Mucosa of stomach (tissue), 1 donor: Measurements from ENCODE around the gene MCCC2.
"Not testable (repeated sequence)": the region's sequence is repeated elsewhere in the genome, so short reads cannot be mapped to it uniquely, and the experiment has no call there.

Experiments
- H3K27me3 ChIP-seq: one replicate; pipeline ENCODE4 v1.7.0; 2013; ENCODE audit warnings: mild to moderate bottlenecking, low read length; ENCODE audit not compliant: control insufficient read depth, insufficient read depth
- H3K36me3 ChIP-seq: one replicate; pipeline ENCODE4 v1.7.0; 2013; ENCODE audit warnings: low read length; ENCODE audit not compliant: control insufficient read depth, insufficient read depth
- H3K4me1 ChIP-seq: one replicate; pipeline ENCODE4 v1.7.0; 2013; ENCODE audit warnings: mild to moderate bottlenecking, low read length; ENCODE audit not compliant: control insufficient read depth, insufficient read depth
- H3K4me3 ChIP-seq: one replicate; pipeline ENCODE4 v1.7.0; 2013; ENCODE audit warnings: low read length
- H3K9ac ChIP-seq: one replicate; pipeline ENCODE4 v1.7.0; 2013; ENCODE audit warnings: mild to moderate bottlenecking, low read length, moderate library complexity
- H3K9me3 ChIP-seq: one replicate; pipeline ENCODE4 v1.7.0; 2013; ENCODE audit warnings: mild to moderate bottlenecking, low read length, moderate library complexity; ENCODE audit not compliant: control insufficient read depth
- donor health status: Pancreatic carcinoma.

Gene MCCC2

GRCh38 chr5:71577839-71578238, 9.3 kb upstream of the MCCC2 start:
- not testable (repeated sequence) for H3K27me3 ChIP-seq, H3K9ac ChIP-seq, H3K4me3 ChIP-seq, H3K36me3 ChIP-seq, H3K9me3 ChIP-seq, H3K4me1 ChIP-seq

DNA sequence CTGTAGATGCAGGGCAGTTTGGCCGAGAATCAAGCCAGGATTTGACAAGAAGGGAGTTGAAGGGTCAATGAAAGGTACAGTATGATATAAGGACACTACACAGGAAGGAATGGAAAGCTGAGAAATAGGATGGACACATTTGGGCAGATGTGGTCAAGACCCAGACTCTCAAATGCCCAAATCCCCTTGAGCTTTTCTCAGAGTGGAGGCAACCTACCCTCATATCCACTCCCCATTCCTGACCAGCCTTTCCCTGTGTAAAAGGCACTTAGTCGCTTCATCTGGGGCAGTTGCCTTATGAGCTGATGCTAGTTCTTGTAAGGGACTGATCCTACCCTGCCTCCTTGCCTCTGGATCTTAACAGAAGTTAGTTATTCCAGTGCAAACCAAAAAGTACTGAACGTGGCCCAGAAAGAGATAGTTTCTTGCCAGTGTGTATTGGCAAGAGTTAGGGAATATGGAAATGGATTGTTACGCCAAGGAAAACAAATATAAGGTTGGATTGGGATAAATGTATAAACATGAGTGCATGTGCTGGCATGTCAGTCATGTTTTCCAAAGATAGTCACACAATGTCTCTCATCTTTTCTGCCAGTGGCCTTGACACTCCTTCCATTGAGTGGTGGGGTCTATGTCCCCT, 4.1 kb upstream of the MCCC2 start:
- no peaks in the 10 kb centered on the region for H3K9me3 ChIP-seq
- no peaks in the 10 kb centered on the region for H3K27me3 ChIP-seq
- no peak overlapping the region for H3K9ac ChIP-seq
- no peak overlapping the region for H3K4me3 ChIP-seq
- H3K4me1 ChIP-seq, result peaks cover 5% of the 10 kb centered on the region
- H3K36me3 ChIP-seq, result no peaks in the 10 kb centered on the region

GRCh38 chr5:71586052-71586940, 844 bp upstream of the MCCC2 start:
- H3K9ac ChIP-seq, result peak overlapping the region; percentile 68
- H3K27me3 ChIP-seq, result no peaks in the 10 kb centered on the region
- peaks cover 13% of the 10 kb centered on the region for H3K4me1 ChIP-seq
- H3K36me3 ChIP-seq, result no peaks in the 10 kb centered on the region
- no peaks in the 10 kb centered on the region for H3K9me3 ChIP-seq
- peak overlapping the region; percentile 59 for H3K4me3 ChIP-seq

- H3K27me3 ChIP-seq, result no peaks in the 10 kb centered on the region
- H3K36me3 ChIP-seq, result no peaks in the 10 kb centered on the region
- no peaks in the 10 kb centered on the region for H3K9me3 ChIP-seq
- H3K9ac ChIP-seq, result peak overlapping the region; percentile 68
- peaks cover 13% of the 10 kb centered on the region for H3K4me1 ChIP-seq
- peak overlapping the region; percentile 59 for H3K4me3 ChIP-seq
Observed at GRCh38 chr5:71587766-71588532, 809 bp downstream of the MCCC2 start.

- no peaks in the 10 kb centered on the region for H3K27me3 ChIP-seq
- no peaks in the 10 kb centered on the region for H3K36me3 ChIP-seq
- H3K9ac ChIP-seq, result no peak overlapping the region
- peaks cover 13% of the 10 kb centered on the region for H3K4me1 ChIP-seq
- H3K9me3 ChIP-seq, result no peaks in the 10 kb centered on the region
- H3K4me3 ChIP-seq, result peak overlapping the region; percentile 12
Observed at GRCh38 chr5:71588533-71588885, 1.4 kb downstream of the MCCC2 start.

- no peak overlapping the region for H3K9ac ChIP-seq
- H3K4me1 ChIP-seq, result peaks cover 13% of the 10 kb centered on the region
- H3K27me3 ChIP-seq, result no peaks in the 10 kb centered on the region
- no peak overlapping the region for H3K4me3 ChIP-seq
- H3K9me3 ChIP-seq, result no peaks in the 10 kb centered on the region
- no peaks in the 10 kb centered on the region for H3K36me3 ChIP-seq
Observed at GRCh38 chr5:71589903-71590302, 2.8 kb downstream of the MCCC2 start.

DNA sequence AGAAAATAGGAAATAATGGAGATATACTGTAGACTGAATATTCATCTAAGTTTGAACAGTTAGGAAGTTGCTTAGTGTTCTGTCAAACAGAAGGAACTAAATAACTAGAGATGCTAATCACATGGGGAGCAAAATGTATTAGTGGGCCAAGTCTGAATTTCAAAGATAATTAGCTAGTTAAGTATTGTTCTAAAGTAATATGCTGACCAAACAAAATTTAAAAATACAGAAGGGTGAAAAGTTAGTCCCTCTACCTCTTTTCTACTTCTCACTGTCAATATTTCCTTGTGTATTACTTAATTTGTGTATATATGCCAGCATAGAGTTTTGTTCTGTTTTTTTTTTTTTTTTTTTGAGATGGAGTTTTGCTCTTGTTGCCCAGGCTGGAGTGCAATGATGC, 4.0 kb downstream of the MCCC2 start:
- Histone ChIP-seq H3K9me3 (no peaks in the 10 kb centered on the region), H3K36me3 (no peaks in the 10 kb centered on the region), H3K4me1 (peaks cover 13% of the 10 kb centered on the region), H3K27me3 (no peaks in the 10 kb centered on the region), H3K9ac (no peak overlapping the region), H3K4me3 (no peak overlapping the region)

DNA sequence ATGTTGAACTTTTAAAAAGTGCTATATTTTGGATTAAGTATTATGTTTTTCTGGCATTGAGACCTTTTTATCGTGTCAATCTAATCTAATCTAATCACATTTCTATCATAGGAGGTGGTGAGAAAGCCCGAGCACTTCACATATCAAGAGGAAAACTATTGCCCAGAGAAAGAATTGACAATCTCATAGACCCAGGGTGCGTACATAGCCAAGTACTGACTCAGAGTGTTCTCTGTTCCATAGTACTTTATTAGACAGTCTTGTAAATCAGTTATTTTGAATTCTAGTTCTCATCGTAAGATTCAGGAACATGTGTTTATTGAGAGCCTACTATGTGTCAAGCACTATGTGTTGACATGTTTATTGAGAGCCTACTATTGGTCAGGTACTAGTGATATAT, 9.0 kb downstream of the MCCC2 start:
- Histone ChIP-seq H3K4me1 (peaks cover 8% of the 10 kb centered on the region), H3K9ac (no peak overlapping the region), H3K9me3 (no peaks in the 10 kb centered on the region), H3K27me3 (no peaks in the 10 kb centered on the region), H3K4me3 (no peak overlapping the region), H3K36me3 (no peaks in the 10 kb centered on the region)

DNA sequence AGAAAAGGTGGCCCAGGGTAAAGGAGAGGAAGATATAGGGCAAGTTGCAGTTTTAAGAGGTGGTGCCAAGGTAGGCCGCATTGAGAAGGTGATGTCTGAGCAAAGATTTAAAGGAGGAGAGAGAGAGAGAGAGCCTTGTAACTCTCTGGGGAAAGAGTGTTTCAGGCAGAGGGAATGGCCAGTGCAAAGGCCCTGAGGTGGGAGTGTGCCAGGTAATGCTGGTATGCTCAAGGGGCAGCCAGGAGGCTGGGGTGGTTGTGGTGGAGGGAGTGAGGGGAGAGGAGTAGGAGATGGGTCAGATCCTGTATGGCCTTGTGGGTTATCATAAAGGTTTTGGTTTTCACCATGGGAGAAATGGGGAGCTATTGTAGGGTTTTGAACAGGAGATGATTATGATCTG, 9.9 kb downstream of the MCCC2 start:
- Histone ChIP-seq H3K36me3 (no peaks in the 10 kb centered on the region), H3K4me3 (no peak overlapping the region), H3K27me3 (no peaks in the 10 kb centered on the region), H3K9me3 (no peaks in the 10 kb centered on the region), H3K4me1 (peaks cover 9% of the 10 kb centered on the region), H3K9ac (no peak overlapping the region)

DNA sequence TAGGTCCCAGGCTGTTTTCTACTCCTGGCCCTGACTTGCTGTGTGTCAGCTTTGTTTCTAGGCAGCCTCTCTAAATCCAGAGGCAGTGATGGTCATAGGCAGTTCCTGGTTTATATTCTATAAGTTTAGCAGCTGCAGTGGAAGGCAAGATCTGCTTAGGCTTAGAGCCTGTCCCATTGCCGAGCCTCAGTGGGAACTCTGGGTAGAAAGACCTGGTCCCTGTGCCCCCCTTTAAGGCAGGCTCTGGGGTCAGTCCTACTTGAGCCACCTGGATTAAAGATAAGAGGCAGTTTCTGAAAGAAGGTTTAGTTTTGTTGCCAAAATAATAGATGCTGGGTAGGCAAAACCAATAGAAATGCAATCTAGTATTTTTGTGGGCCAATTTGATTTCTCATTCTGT, 13.6 kb downstream of the MCCC2 start:
- Histone ChIP-seq H3K36me3 (no peaks in the 10 kb centered on the region), H3K9ac (no peak overlapping the region), H3K4me3 (no peak overlapping the region), H3K9me3 (no peaks in the 10 kb centered on the region), H3K4me1 (peaks cover 9% of the 10 kb centered on the region), H3K27me3 (no peaks in the 10 kb centered on the region)

DNA sequence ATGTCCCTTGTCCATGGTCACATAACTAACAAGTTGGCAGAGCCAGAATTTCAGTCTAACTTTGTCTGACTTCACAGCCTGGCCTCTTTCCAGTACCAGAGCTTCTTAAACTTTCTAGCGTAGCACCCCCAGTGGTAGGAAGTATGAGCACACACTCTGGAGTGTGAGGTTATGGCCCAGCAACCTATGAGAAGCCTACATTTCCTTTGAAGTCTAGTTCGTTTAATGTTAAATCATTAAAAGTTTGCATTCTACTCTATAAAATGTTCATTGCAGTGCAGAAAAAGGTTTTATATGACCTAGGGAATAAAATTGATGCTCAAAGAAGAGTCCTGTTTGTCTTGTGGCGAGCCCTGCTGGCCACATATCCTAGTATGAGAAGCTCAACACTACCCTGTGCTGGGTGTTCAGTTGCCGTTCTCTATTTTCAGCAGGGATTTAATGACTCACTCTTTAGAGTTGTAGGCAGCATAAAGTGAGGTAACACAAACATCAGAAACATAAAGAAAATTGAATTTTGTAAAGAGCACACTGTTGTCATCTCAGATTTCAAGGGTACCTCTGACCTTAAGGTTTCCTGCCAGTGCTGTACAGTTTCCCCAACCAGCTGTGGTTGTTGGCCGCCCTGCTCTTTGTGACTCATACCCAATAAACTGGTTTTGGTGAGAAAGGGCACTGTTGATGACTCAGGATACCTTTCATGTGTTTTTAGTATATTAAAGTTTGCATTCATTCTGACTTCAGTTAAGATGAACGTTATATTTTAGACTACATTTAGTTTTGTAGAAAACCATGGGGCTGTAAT, 14.3 kb downstream of the MCCC2 start:
- no peaks in the 10 kb centered on the region for H3K36me3 ChIP-seq

More for the DNA sequence above, 14.3 kb downstream of the MCCC2 start:
- Histone ChIP-seq H3K4me3 (no peak overlapping the region), H3K9ac (no peak overlapping the region), H3K9me3 (no peaks in the 10 kb centered on the region), H3K4me1 (peaks cover 9% of the 10 kb centered on the region), H3K27me3 (no peaks in the 10 kb centered on the region)
